K562 (cell line): ENCODE data around the gene MBOAT1. TPM values are rescaled to one million over a fixed set of nuclear protein-coding genes. Genes with fewer than 3 reads are reported as not detected.

Experiments used
- CEBPB ChIP-seq: fragments of 450-650 bp; IDR thresholded peaks from 2 replicates; pipeline ENCODE4 v1.6.1; 2016; ENCODE audit warnings: missing genetic modification characterization, missing compliant biosample characterization
- HBP1 ChIP-seq: fragments of 450-650 bp; formaldehyde crosslinking; IDR thresholded peaks from 2 replicates; pipeline ENCODE4 v1.4.0; 2022; ENCODE audit warnings: missing genetic modification characterization
- HDAC2 ChIP-seq: fragments of 450-650 bp; IDR thresholded peaks from 2 replicates; pipeline ENCODE4 v1.6.1; 2016; ENCODE audit warnings: mild to moderate bottlenecking
- HINFP ChIP-seq: fragments of 450-650 bp; conservative IDR thresholded peaks from 2 replicates; pipeline ENCODE4 v1.6.1; 2016; ENCODE audit warnings: missing genetic modification characterization, low read depth, mild to moderate bottlenecking, control low read depth, missing compliant biosample characterization
- HMBOX1 ChIP-seq: sonication (generic); IDR thresholded peaks from 2 replicates; pipeline ENCODE4 v1.6.1; 2016
- HNRNPLL ChIP-seq: fragments of 200-400 bp; formaldehyde crosslinking; IDR thresholded peaks from 2 replicates; pipeline ENCODE4 v1.6.1; 2017; ENCODE audit warnings: low read length, low read depth, mild to moderate bottlenecking; ENCODE audit not compliant: poor library complexity, severe bottlenecking
- MGA ChIP-seq: fragments of 450-650 bp; IDR thresholded peaks from 2 replicates; pipeline ENCODE4 v1.6.1; 2016; ENCODE audit warnings: mild to moderate bottlenecking, moderate library complexity
- SP2 ChIP-seq: IDR thresholded peaks from 2 replicates; pipeline ENCODE4 v1.6.1; 2011; ENCODE audit warnings: mild to moderate bottlenecking, low read depth, low read length, moderate library complexity; ENCODE audit not compliant: poor library complexity, severe bottlenecking; ENCODE audit errors: extremely low read depth
- ZFP36 ChIP-seq: fragments of 150-350 bp; IDR thresholded peaks from 2 replicates; pipeline ENCODE4 v1.6.1; 2018; ENCODE audit warnings: low read length, low read depth; ENCODE audit not compliant: partially characterized antibody
- ZNF143 ChIP-seq: sonication (generic); formaldehyde crosslinking; IDR thresholded peaks from 2 replicates; pipeline ENCODE4 v1.9.0; 2022; ENCODE audit warnings: mild to moderate bottlenecking, missing genetic modification reagents
- ZNF24 ChIP-seq: fragments of 450-650 bp; IDR thresholded peaks from 2 replicates; pipeline ENCODE4 v1.6.1; 2016
- ZNF778 ChIP-seq: fragments of 450-650 bp; formaldehyde crosslinking; IDR thresholded peaks from 2 replicates; pipeline ENCODE4 v1.4.0; 2020; ENCODE audit warnings: mild to moderate bottlenecking, moderate library complexity
- polyA plus RNA-seq, 8 experiments: library from polyadenylated mRNA; depleted of rRNA in 4 of 8; stranded (reverse) in 5 of 8; unstranded in 3 of 8; fragments of >200 nt; fragmentation: Nextera tagmentation in 2 of 8; fragmentation: Illumina TruSeq in 1 of 8; extraction: Ambion mirVana in 2 of 8; extraction: Trizol in 1 of 8; gene quantifications; 2 replicates each; pipeline versions ENCODE4 v1.2.1 to v1.2.3, GENCODE V29; 2011 to 2014; ENCODE audit warnings: inconsistent platforms in 1 of 8, missing spikeins in 1 of 8
- total RNA-seq, 7 experiments: library from RNA; depleted of rRNA in 6 of 7; stranded (reverse); fragments of >200 nt in 6 of 7; fragmentation: Illumina TruSeq in 2 of 7; extraction: Trizol in 2 of 7; gene quantifications; 2 replicates each; pipeline versions ENCODE4 v1.2.1 to v1.2.3, GENCODE V29; 2011 to 2021; ENCODE audit warnings: low replicate concordance in 1 of 7

Gene MBOAT1
- total and polyA plus RNA-seq, 9 of the 15 experiments (the other 6 are each of a cell fraction or from before 2014, with no cell fraction given), result 0.13 to 16.5 (median 10.3) TPM

GRCh38 chr6:20170455-20171148 is 41.7 kb downstream of the MBOAT1 start (continued):
- TF ChIP-seq MGA (no peak), ZNF24 (peak; percentile 97), ZNF778 (CRISPR knock-in tag) (no peak), CEBPB (tag) (no peak), ZFP36 (peak; percentile 99), HNRNPLL (no peak), HBP1 (no peak), HDAC2 (0 out of 2 replicates have a peak, but pooled peaks have one; percentile 37), HMBOX1 (no peak), SP2 (no peak), ZNF143 (CRISPR knock-in tag) (no peak), HINFP (no peak)
